Tibial artery (tissue), 4 donors: Measurements from ENCODE around the gene TOPAZ1.

ENCODE experiments used
- DNase-seq, 2 donors: peaks; one replicate each; pipeline ENCODE4 v3.0.0-alpha.2; 2019
- H3K27ac ChIP-seq, 2 donors: fragments of 200-600 bp; sonication (generic) in 1 of 2; 1 replicate in 1 of 2; 2 replicates in 1 of 2; pipeline ENCODE4 v1.5.1; 2018 to 2019; ENCODE audit warnings: mild to moderate bottlenecking in 1 of 2
- H3K27me3 ChIP-seq, 2 donors: fragments of 200-600 bp; sonication (generic) in 1 of 2; one replicate each; pipeline versions ENCODE4 v1.5.1 to v1.6.0; 2016 to 2019
- H3K36me3 ChIP-seq, 3 donors: fragments of 200-600 bp; sonication (generic) in 2 of 3; one replicate each; pipeline ENCODE4 v1.5.1; 2016 to 2019; ENCODE audit warnings: mild to moderate bottlenecking in 2 of 3
- H3K4me1 ChIP-seq, 4 donors: fragments of 200-600 bp; sonication (generic) in 2 of 4; 1 replicate in 3 of 4; 2 replicates in 1 of 4; pipeline ENCODE4 v1.5.1; 2016 to 2019
- H3K4me3 ChIP-seq, 2 donors: fragments of 200-600 bp; sonication (generic) in 1 of 2; 1 replicate in 1 of 2; 2 replicates in 1 of 2; pipeline ENCODE4 v1.5.1; 2018 to 2019; ENCODE audit warnings: mild to moderate bottlenecking in 2 of 2
- H3K9me3 ChIP-seq, 3 donors: fragments of 200-600 bp; sonication (generic) in 1 of 3; one replicate each; pipeline ENCODE4 v1.5.1; 2016 to 2019
- CTCF ChIP-seq, 2 experiments: fragments of 200-600 bp in 1 of 2; fragments of 450-650 bp in 1 of 2; IDR thresholded peaks; one replicate each; pipeline ENCODE4 v1.5.1; 2017 to 2019; ENCODE audit warnings: antibody characterized with exemption in 2 of 2, mild to moderate bottlenecking in 1 of 2, moderate library complexity in 1 of 2
- intact Hi-C: fragments of 100-400 bp; cut with DNase I; formaldehyde crosslinking; loops from one replicate; pipeline ENCODE4 v1.15.0; 2023; ENCODE audit warnings: low total_unique reads

Gene TOPAZ1

GRCh38 chr3:44292947-44293346, 51.3 kb downstream of the TOPAZ1 start:
- Histone ChIP-seq H3K9me3 (no peaks in the 10 kb centered on the region), H3K4me3 (no peak overlapping the region), H3K4me1 (no peaks in the 10 kb centered on the region), H3K36me3 (no peaks in the 10 kb centered on the region), H3K27me3 (no peaks in the 10 kb centered on the region), H3K27ac (no peak overlapping the region)
- DNase-seq, result no peak
- no peak for TF ChIP-seq CTCF (IDR thresholded peaks at IDR 0.05)
- intact Hi-C loops, result no loop called here

- Histone ChIP-seq H3K9me3 (no peaks in the 10 kb centered on the region), H3K4me1 (no peaks in the 10 kb centered on the region), H3K27ac (no peak overlapping the region), H3K4me3 (no peak overlapping the region), H3K27me3 (no peaks in the 10 kb centered on the region), H3K36me3 (no peaks in the 10 kb centered on the region)
- intact Hi-C loops, result no loop called here
- TF ChIP-seq CTCF (IDR thresholded peaks at IDR 0.05), result no peak
- DNase-seq, result no peak
These were observed 55.6 kb downstream of the TOPAZ1 start for GRCh38 chr3:44297255-44297654.

- Histone ChIP-seq H3K36me3 (no peaks in the 10 kb centered on the region), H3K4me3 (no peak overlapping the region), H3K4me1 (no peaks in the 10 kb centered on the region), H3K27ac (no peak overlapping the region), H3K9me3 (no peaks in the 10 kb centered on the region), H3K27me3 (no peaks in the 10 kb centered on the region)
- DNase-seq, result no peak
- no peak for TF ChIP-seq CTCF (IDR thresholded peaks at IDR 0.05)
- intact Hi-C loops, result no loop called here
These were observed 60.1 kb downstream of the TOPAZ1 start for GRCh38 chr3:44301746-44302145.

GRCh38 chr3:44309500-44309899, 67.8 kb downstream of the TOPAZ1 start:
- no peaks in the 10 kb centered on the region for H3K36me3 ChIP-seq
- intact Hi-C loops, result no loop called here
- H3K27me3 ChIP-seq, result no peaks in the 10 kb centered on the region
- TF ChIP-seq CTCF (IDR thresholded peaks at IDR 0.05), result no peak
- no peak overlapping the region for H3K4me3 ChIP-seq
- no peaks in the 10 kb centered on the region for H3K9me3 ChIP-seq
- no peak for DNase-seq
- H3K27ac ChIP-seq, result no peak overlapping the region
- H3K4me1 ChIP-seq, result no peaks in the 10 kb centered on the region

GRCh38 chr3:44318891-44319311, 77.2 kb downstream of the TOPAZ1 start:
- peaks cover 0 to 10% of the 10 kb centered on the region in 2 donors for H3K27me3 ChIP-seq
- TF ChIP-seq CTCF (IDR thresholded peaks at IDR 0.05), result no peak

GRCh38 chr3:44321335-44321734, 79.6 kb downstream of the TOPAZ1 start:
- Histone ChIP-seq H3K4me3 (no peak overlapping the region), H3K36me3 (no peaks in the 10 kb centered on the region), H3K27ac (no peak overlapping the region), H3K27me3 (peaks cover 0 to 10% of the 10 kb centered on the region in 2 donors), H3K4me1 (no peaks in the 10 kb centered on the region), H3K9me3 (no peaks in the 10 kb centered on the region)
- intact Hi-C loops, result loop anchor here (10.0 kb wide), 1 partner anchor 303 kb away; the partner anchor contains the start of gene ZNF197
- no peak for TF ChIP-seq CTCF (IDR thresholded peaks at IDR 0.05)
- no peak for DNase-seq

More at GRCh38 chr3:44318891-44319311, 77.2 kb downstream of the TOPAZ1 start:
- intact Hi-C loops, result no loop called here
- no peaks in the 10 kb centered on the region for H3K36me3 ChIP-seq
- DNase-seq, result no peak
- no peaks in the 10 kb centered on the region for H3K4me1 ChIP-seq
- no peaks in the 10 kb centered on the region for H3K9me3 ChIP-seq
- no peak overlapping the region for H3K27ac ChIP-seq
- no peak overlapping the region for H3K4me3 ChIP-seq
